GM23248 (cell line): ENCODE data around the gene TOP3A. TPM values are rescaled to one million over a fixed set of nuclear protein-coding genes. Genes with fewer than 3 reads are reported as not detected.

Source experiments
- DNase-seq: peaks from one replicate; pipeline ENCODE4 v3.0.0-alpha.2; 2015
- H2AFZ ChIP-seq: fragments of 200-600 bp; sonication (generic); 2 replicates; pipeline ENCODE4 v1.6.1; 2016; ENCODE audit warnings: antibody characterized with exemption
- H3F3A ChIP-seq: fragments of 200-600 bp; sonication (generic); 2 replicates; pipeline ENCODE4 v1.6.1; 2016; ENCODE audit warnings: mild to moderate bottlenecking, antibody characterized with exemption, mixed run types; ENCODE audit not compliant: insufficient read depth
- H3K27ac ChIP-seq: fragments of 200-600 bp; sonication (generic); 2 replicates; pipeline ENCODE4 v1.5.1; 2016; ENCODE audit warnings: mild to moderate bottlenecking
- H3K27me3 ChIP-seq: fragments of 200-600 bp; sonication (generic); replicated peaks from 2 replicates; pipeline ENCODE4 v1.6.1; 2016; ENCODE audit warnings: mild to moderate bottlenecking; ENCODE audit not compliant: insufficient read depth
- H3K36me3 ChIP-seq: fragments of 200-600 bp; sonication (generic); 2 replicates; pipeline ENCODE4 v1.6.1; 2016; ENCODE audit warnings: low read depth, mild to moderate bottlenecking
- H3K4me1 ChIP-seq: fragments of 200-600 bp; sonication (generic); 2 replicates; pipeline ENCODE4 v1.6.1; 2016; ENCODE audit warnings: mild to moderate bottlenecking; ENCODE audit not compliant: insufficient read depth
- H3K4me2 ChIP-seq: fragments of 200-600 bp; sonication (generic); one replicate; pipeline ENCODE4 v1.6.1; 2016; ENCODE audit warnings: mild to moderate bottlenecking; ENCODE audit not compliant: unreplicated experiment
- H3K4me3 ChIP-seq: fragments of 200-600 bp; sonication (generic); 2 replicates; pipeline ENCODE4 v1.5.1; 2016; ENCODE audit warnings: mild to moderate bottlenecking
- H3K79me2 ChIP-seq: fragments of 200-600 bp; sonication (generic); 2 replicates; pipeline ENCODE4 v1.6.1; 2016; ENCODE audit warnings: mild to moderate bottlenecking; ENCODE audit not compliant: insufficient read depth
- H3K9ac ChIP-seq: fragments of 200-600 bp; sonication (generic); 2 replicates; pipeline ENCODE4 v1.6.1; 2016; ENCODE audit warnings: mild to moderate bottlenecking
- H3K9me2 ChIP-seq: fragments of 200-600 bp; sonication (generic); 2 replicates; pipeline ENCODE4 v1.6.1; 2016; ENCODE audit warnings: mixed run types, mild to moderate bottlenecking, moderate library complexity; ENCODE audit not compliant: insufficient read depth
- H3K9me3 ChIP-seq: fragments of 200-600 bp; sonication (generic); one replicate; pipeline ENCODE4 v1.6.1; 2017; ENCODE audit warnings: low read depth
- H4K20me1 ChIP-seq: fragments of 200-600 bp; sonication (generic); 2 replicates; pipeline ENCODE4 v1.6.0; 2016; ENCODE audit not compliant: insufficient read depth
- EZH2 ChIP-seq: fragments of 200-600 bp; sonication (generic); IDR thresholded peaks from 2 replicates; pipeline ENCODE4 v1.6.1; 2018; ENCODE audit warnings: antibody characterized with exemption, mild to moderate bottlenecking; ENCODE audit not compliant: insufficient read depth, poor library complexity, severe bottlenecking
- EZH2phosphoT487 ChIP-seq: fragments of 200-600 bp; sonication (generic); IDR thresholded peaks from 2 replicates; pipeline ENCODE4 v1.6.1; 2018; ENCODE audit warnings: antibody characterized with exemption, moderate library complexity, mild to moderate bottlenecking, low read depth; ENCODE audit not compliant: insufficient read depth
- WGBS, 2 experiments: methylation state at CpG; one replicate each; pipeline ENCODE4 v1.1.6; 2015 to 2017; ENCODE audit warnings: low lambda C conversion rate in 2 of 2, low coverage in 1 of 2; ENCODE audit errors: missing lambda C conversion rate in 2 of 2; 5-methylcytosine and 5-hydroxymethylcytosine counted together
- in situ Hi-C: fragments of 300-500 bp; cut with MboI; formaldehyde crosslinking; loops from 2 replicates; pipeline ENCODE4 v1.15.0; 2020
- polyA plus RNA-seq: library from polyadenylated mRNA; unstranded; fragments of >200 nt; fragmentation: Nextera tagmentation; extraction: Ambion mirVana; gene quantifications from 2 replicates; pipeline ENCODE4 v1.2.1, GENCODE V29; 2016
- total RNA-seq: library from RNA; depleted of rRNA; stranded (reverse); fragments of >200 nt; shearing (Covaris generic); gene quantifications from 2 replicates; pipeline ENCODE4 v1.2.3, GENCODE V29; 2014

TOP3A gene
- total and polyA plus RNA-seq, 2 experiments from 2014 or later: 12.2 to 47.1 TPM

- Histone ChIP-seq H3K4me2 (no peak overlapping the region), H3K4me1 (peaks cover 6% of the 10 kb centered on the region; the same call in 1 of the 2 replicates), H2AFZ (no peak overlapping the region), H4K20me1 (no peaks in the 10 kb centered on the region), H3K9me2 (no peaks in the 10 kb centered on the region), H3K79me2 (peaks cover 44% of the 10 kb centered on the region), H3K36me3 (peaks cover 34% of the 10 kb centered on the region), H3K4me3 (no peak overlapping the region), H3K9ac (no peak overlapping the region), H3K27ac (no peak overlapping the region), H3K27me3 (no peaks in the 10 kb centered on the region), H3F3A (peaks cover 6% of the 10 kb centered on the region; the same call in 1 of the 2 replicates), H3K9me3 (no peaks in the 10 kb centered on the region)
- DNase-seq: no peak
- in situ Hi-C loops: no loop called here
- TF ChIP-seq EZH2 (no peak), EZH2phosphoT487 (no peak)
- WGBS, 2 experiments: 82 to 85% methylated on average over 13 to 16 of the region's 16 CpGs
Observed at GRCh38 chr17:18253187-18253884, 61.5 kb downstream of the TOP3A start.

- H3K4me1 ChIP-seq: peaks cover 4% of the 10 kb centered on the region; the same call in 1 of the 2 replicates
- no peak overlapping the region for H2AFZ ChIP-seq
- no peak overlapping the region for H3K4me3 ChIP-seq
- H3F3A ChIP-seq: peaks cover 6% of the 10 kb centered on the region; the same call in 1 of the 2 replicates
- no peaks in the 10 kb centered on the region for H3K27me3 ChIP-seq
- no peak for DNase-seq
- WGBS, 2 experiments: 62 to 72% methylated on average over 4 to 5 of the region's 5 CpGs
- H3K4me2 ChIP-seq: no peak overlapping the region
- peaks cover 44% of the 10 kb centered on the region for H3K36me3 ChIP-seq
- no peaks in the 10 kb centered on the region for H3K9me3 ChIP-seq
- no peaks in the 10 kb centered on the region for H4K20me1 ChIP-seq
- in situ Hi-C loops: no loop called here
- H3K27ac ChIP-seq: no peak overlapping the region
- H3K9ac ChIP-seq: no peak overlapping the region
- peaks cover 36% of the 10 kb centered on the region for H3K79me2 ChIP-seq
- H3K9me2 ChIP-seq: no peaks in the 10 kb centered on the region
- no peak for TF ChIP-seq EZH2phosphoT487
- no peak for TF ChIP-seq EZH2
Observed at GRCh38 chr17:18252160-18252559, 62.6 kb downstream of the TOP3A start.

DNA sequence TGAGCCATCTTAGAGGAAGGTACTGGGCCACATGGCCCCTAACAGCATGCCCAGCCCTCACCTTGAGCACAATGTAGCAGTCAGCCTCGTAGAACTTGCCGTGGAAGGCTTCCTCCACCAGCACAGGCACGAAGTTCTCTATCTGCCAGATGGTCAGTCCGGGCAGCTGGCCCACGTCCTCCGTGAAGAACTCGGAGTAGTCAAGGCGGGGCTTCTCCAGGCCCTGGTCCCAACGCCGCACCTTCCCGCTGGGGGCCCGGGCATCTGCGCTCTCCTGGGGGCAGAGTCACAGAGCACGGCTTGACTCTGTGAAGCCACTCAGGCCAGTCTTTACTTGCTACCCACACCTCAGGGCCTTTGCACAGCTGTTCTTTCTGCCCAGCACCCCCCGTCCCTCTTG, 63.6 kb downstream of the TOP3A start:
- Histone ChIP-seq H3K9me3 (no peaks in the 10 kb centered on the region), H3K4me1 (no peaks in the 10 kb centered on the region), H3K9ac (no peak overlapping the region), H3K36me3 (peaks cover 44% of the 10 kb centered on the region), H3K4me2 (no peak overlapping the region), H3K27ac (no peak overlapping the region), H3K79me2 (peaks cover 26% of the 10 kb centered on the region), H3F3A (peaks cover 6% of the 10 kb centered on the region; the same call in 1 of the 2 replicates), H2AFZ (no peak overlapping the region), H3K27me3 (no peaks in the 10 kb centered on the region), H3K9me2 (no peaks in the 10 kb centered on the region), H3K4me3 (no peak overlapping the region), H4K20me1 (no peaks in the 10 kb centered on the region)
- TF ChIP-seq EZH2phosphoT487: no peak
- TF ChIP-seq EZH2: no peak
- WGBS, 2 experiments: 80 to 84% methylated on average over 15 of the region's 15 CpGs
- in situ Hi-C loops: no loop called here
- DNase-seq: no peak

GRCh38 chr17:18250708-18251107, 64.1 kb downstream of the TOP3A start:
- no peak overlapping the region for H3K4me3 ChIP-seq
- H3F3A ChIP-seq: peaks cover 6% of the 10 kb centered on the region; the same call in 1 of the 2 replicates
- H2AFZ ChIP-seq: no peak overlapping the region
- H3K4me1 ChIP-seq: no peaks in the 10 kb centered on the region
- H3K27ac ChIP-seq: no peak overlapping the region
- DNase-seq: no peak
- H3K27me3 ChIP-seq: no peaks in the 10 kb centered on the region
- H3K36me3 ChIP-seq: peaks cover 44% of the 10 kb centered on the region
- peaks cover 21% of the 10 kb centered on the region for H3K79me2 ChIP-seq
- no peak overlapping the region for H3K9ac ChIP-seq
- in situ Hi-C loops: no loop called here
- H4K20me1 ChIP-seq: no peaks in the 10 kb centered on the region
- no peak overlapping the region for H3K4me2 ChIP-seq
- WGBS, 2 experiments: 88% methylated on average over 14 of the region's 14 CpGs
- TF ChIP-seq EZH2: no peak
- no peak for TF ChIP-seq EZH2phosphoT487
- H3K9me3 ChIP-seq: no peaks in the 10 kb centered on the region
- H3K9me2 ChIP-seq: no peaks in the 10 kb centered on the region
